Esophagus squamous epithelium (tissue), 5 donors: ENCODE results near the gene SMOC2. TPM values are rescaled to one million over a fixed set of nuclear protein-coding genes. Genes with fewer than 3 reads are reported as not detected.

Experiments
- DNase-seq: peaks from one replicate; lab custom pipeline; 2025; lab: John Stamatoyannopoulos, UW
- H3K27ac ChIP-seq, 4 donors: fragments of 200-600 bp; sonication (generic); one replicate each; pipeline ENCODE4 v1.5.1; 2016 to 2019; ENCODE audit warnings: mild to moderate bottlenecking in 1 of 4
- H3K27me3 ChIP-seq, 4 donors: fragments of 200-600 bp; sonication (generic); 1 replicate in 3 of 4; 2 replicates in 1 of 4; pipeline versions ENCODE4 v1.5.1 to v1.6.0; 2017 to 2021; ENCODE audit warnings: antibody characterized with exemption in 1 of 4
- H3K36me3 ChIP-seq, 3 donors: fragments of 200-600 bp; sonication (generic); one replicate each; pipeline ENCODE4 v1.5.1; 2016 to 2019
- H3K4me1 ChIP-seq, 3 donors: fragments of 200-600 bp; sonication (generic); one replicate each; pipeline ENCODE4 v1.5.1; 2017 to 2019
- H3K4me3 ChIP-seq, 4 donors: fragments of 200-600 bp; sonication (generic); 1 replicate in 3 of 4; 2 replicates in 1 of 4; pipeline ENCODE4 v1.5.1; 2016 to 2019; ENCODE audit warnings: mild to moderate bottlenecking in 2 of 4, moderate library complexity in 1 of 4
- H3K9me3 ChIP-seq, 3 donors: fragments of 200-600 bp; sonication (generic); one replicate each; pipeline ENCODE4 v1.5.1; 2016 to 2019
- CTCF ChIP-seq, 6 experiments: fragments of 450-650 bp in 4 of 6; fragments of 200-600 bp in 2 of 6; sonication (generic) in 2 of 6; IDR thresholded peaks; one replicate each; pipeline ENCODE4 v1.5.1; 2016 to 2019; ENCODE audit warnings: antibody characterized with exemption in 6 of 6, mild to moderate bottlenecking in 4 of 6, moderate library complexity in 4 of 6
- POLR2A ChIP-seq, 4 donors: fragments of 450-650 bp; IDR thresholded peaks; one replicate each; pipeline ENCODE4 v1.6.1; 2017; ENCODE audit warnings: antibody characterized with exemption in 4 of 4, mild to moderate bottlenecking in 4 of 4, moderate library complexity in 3 of 4
- WGBS, 2 donors: methylation state at CpG; one replicate each; pipeline ENCODE4 v1.1.5; 2018; 5-methylcytosine and 5-hydroxymethylcytosine counted together
- intact Hi-C: fragments of 100-400 bp; cut with DNase I; formaldehyde crosslinking; loops from one replicate; pipeline ENCODE4 v1.15.0; 2022
- total RNA-seq, 4 donors: library from RNA; depleted of rRNA; stranded (reverse); fragments of >200 nt; gene quantifications; one replicate each; pipeline ENCODE4 v1.1.0, GENCODE V29; 2016
- donor health status: DM: yes; HTN: yes; CAD: no.

Gene SMOC2
- total RNA-seq, 4 donors from 2014 or later = 1.9 to 35.5 (median 7.1) TPM

DNA sequence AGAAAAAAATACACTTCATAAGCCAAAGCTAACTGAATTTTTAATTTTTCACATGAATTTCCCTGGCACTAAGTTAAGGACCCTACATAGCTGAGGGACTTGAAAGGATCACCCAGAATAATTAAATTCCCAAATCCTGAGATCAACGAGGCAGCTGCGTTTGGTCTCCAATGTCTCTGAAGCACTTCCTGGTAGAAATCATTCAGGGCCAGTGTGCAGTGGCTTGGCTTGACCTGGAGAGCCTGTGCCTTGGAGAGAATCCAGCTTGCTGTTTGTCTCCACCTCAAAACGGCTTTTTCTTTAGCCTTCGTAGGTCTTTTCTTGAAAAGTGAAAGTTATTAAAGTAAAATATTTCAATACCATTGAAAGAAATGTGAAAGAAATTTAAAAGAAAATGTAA is 92.4 kb downstream of the SMOC2 start:
- 51% methylated on average over 4 of the region's 4 CpGs for WGBS, 2 donors
- no peaks in the 10 kb centered on the region for H3K27me3 ChIP-seq
- peaks cover 0 to 23% (median 5%) of the 10 kb centered on the region in 3 donors for H3K4me1 ChIP-seq
- H3K27ac ChIP-seq = peak overlapping the region in 3 of 4 donors; percentile 51 to 79 (median 66)
- no peak overlapping the region for H3K4me3 ChIP-seq
- DNase-seq = no peak
- no peak for TF ChIP-seq POLR2A (IDR thresholded peaks at IDR 0.05)
- TF ChIP-seq CTCF (IDR thresholded peaks at IDR 0.05) = no peak
- no peaks in the 10 kb centered on the region for H3K36me3 ChIP-seq
- H3K9me3 ChIP-seq = no peaks in the 10 kb centered on the region
- intact Hi-C loops = no loop called here

DNA sequence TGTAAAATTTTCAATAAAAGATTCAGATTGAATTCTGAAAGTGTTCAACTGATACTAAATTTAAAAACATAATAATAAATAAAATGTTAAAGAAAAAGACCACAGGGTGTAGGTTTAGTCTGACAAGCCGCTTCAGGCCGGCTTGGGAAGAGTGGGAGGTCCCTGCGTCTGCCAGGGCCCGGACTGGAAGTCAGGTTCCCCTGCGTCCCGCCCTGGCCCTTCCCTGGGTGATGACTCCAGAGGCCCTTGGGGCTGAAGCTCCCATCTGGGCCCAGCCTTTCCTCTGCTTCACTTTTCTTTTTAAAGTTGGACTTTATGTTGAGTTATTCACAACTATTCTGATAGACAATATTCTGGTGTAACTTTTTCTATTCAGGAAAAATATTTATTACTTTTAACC is 93.3 kb downstream of the SMOC2 start:
- no peak for TF ChIP-seq CTCF (IDR thresholded peaks at IDR 0.05)
- TF ChIP-seq POLR2A (IDR thresholded peaks at IDR 0.05) = no peak
- no peak overlapping the region for H3K4me3 ChIP-seq
- H3K4me1 ChIP-seq = peaks cover 0 to 23% (median 5%) of the 10 kb centered on the region in 3 donors
- H3K36me3 ChIP-seq = no peaks in the 10 kb centered on the region
- DNase-seq = no peak
- H3K27ac ChIP-seq = peak overlapping the region in 2 of 4 donors; percentile 66 to 79
- H3K27me3 ChIP-seq = no peaks in the 10 kb centered on the region
- no peaks in the 10 kb centered on the region for H3K9me3 ChIP-seq
- 83 to 93% methylated on average over 6 of the region's 6 CpGs for WGBS, 2 donors
- intact Hi-C loops = no loop called here

DNA sequence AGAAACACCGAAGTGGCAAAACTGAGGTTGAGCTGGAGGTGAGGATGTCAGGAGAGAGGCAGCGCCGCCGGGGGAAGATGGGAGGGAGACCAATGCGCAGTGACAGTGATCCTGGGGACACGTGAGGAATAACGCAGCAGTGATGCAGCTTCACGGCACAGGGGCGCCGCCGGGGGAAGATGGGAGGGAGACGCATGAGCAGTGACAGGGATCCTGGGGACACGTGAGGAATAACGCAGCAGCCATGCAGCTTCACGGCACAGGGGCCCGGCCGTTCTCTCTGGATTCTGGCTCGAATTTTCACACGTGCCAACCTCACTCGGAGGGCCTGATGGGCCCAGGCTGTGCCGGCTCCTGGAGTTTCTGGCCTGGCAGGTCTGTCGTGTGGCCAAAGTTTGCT is 94.7 kb downstream of the SMOC2 start:
- no peaks in the 10 kb centered on the region for H3K36me3 ChIP-seq
- 86 to 88% methylated on average over 15 to 17 of the region's 22 CpGs for WGBS, 2 donors
- H3K4me3 ChIP-seq = no peak overlapping the region
- TF ChIP-seq CTCF (IDR thresholded peaks at IDR 0.05) (no peak), POLR2A (IDR thresholded peaks at IDR 0.05) (no peak)
- DNase-seq = no peak
- H3K4me1 ChIP-seq = peaks cover 0 to 34% (median 6%) of the 10 kb centered on the region in 3 donors
- no peaks in the 10 kb centered on the region for H3K27me3 ChIP-seq
- intact Hi-C loops = no loop called here
- no peaks in the 10 kb centered on the region for H3K9me3 ChIP-seq
- peak overlapping the region; percentile 66 to 87 (median 82) for H3K27ac ChIP-seq

DNA sequence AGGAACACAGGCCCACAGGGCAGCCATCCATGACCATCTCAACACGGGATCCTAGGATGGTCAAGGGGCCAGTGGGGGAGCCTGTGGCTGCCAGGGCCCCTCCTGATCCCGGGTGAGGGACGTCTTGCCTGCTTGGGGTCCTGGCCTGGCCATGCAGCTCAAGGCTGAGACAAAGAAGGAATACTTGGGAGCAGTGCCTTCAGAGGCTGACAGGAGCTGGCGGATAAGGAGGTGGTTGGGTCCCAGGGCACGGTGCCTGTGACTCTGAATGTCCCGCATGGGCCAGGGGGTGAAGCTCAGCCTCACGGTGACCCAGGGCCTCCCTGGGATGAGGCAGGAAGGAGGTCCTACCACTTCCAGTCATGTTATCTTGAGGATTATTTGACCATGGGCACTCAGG is 95.2 kb downstream of the SMOC2 start:
- WGBS, 2 donors = 25 to 60% methylated on average over 2 to 4 of the region's 7 CpGs
- intact Hi-C loops = no loop called here
- TF ChIP-seq CTCF (IDR thresholded peaks at IDR 0.05) = no peak
- no peak for TF ChIP-seq POLR2A (IDR thresholded peaks at IDR 0.05)
- H3K27ac ChIP-seq = peak overlapping the region; percentile 66 to 87 (median 82)
- no peaks in the 10 kb centered on the region for H3K36me3 ChIP-seq
- DNase-seq = no peak
- H3K27me3 ChIP-seq = no peaks in the 10 kb centered on the region
- H3K9me3 ChIP-seq = no peaks in the 10 kb centered on the region
- no peak overlapping the region for H3K4me3 ChIP-seq
- peaks cover 0 to 38% (median 10%) of the 10 kb centered on the region in 3 donors for H3K4me1 ChIP-seq

DNA sequence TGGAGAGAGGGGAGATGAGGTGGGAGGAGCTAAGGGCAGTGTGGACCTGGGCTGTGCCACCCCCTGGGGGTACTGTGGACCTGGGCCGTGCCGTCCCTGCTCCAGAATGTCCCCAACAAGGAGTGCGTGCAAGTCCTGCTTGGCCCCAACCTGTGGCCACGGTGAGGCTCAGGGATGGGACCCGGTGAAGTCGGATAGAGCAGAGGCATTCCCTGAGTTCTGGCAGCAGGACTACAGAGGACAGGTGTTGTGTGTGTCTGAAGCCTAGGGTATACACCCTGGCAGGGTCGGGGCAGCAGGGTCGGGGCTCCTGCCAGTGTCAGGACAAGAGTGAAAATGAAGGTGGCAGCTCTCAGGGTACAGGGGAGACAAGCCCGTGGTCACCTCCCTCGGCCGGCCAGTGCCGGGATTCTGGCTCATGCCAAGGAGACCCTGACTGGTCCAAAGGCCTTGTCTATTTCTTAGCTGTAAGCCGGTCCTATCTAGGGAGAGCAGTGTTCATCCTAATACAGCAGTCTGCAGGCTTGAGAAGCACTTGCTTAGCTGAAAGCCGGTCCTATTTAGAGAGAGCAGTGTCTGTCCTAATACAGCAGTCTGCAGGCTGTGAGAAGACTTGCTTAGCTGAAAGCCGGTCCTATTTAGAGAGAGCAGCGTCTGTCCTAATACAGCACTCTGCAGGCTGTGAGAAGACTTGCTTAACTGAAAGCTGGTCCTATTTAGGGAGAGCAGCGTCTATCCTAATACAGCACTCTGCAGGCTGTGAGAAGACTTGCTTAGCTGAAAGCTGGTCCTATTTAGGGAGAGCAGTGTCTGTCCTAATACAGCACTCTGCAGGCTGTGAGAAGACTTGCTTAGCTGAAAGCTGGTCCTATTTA is 95.9 kb downstream of the SMOC2 start:
- Histone ChIP-seq H3K4me3 (no peak overlapping the region), H3K27ac (peak overlapping the region; percentile 69 to 87 (median 82)), H3K27me3 (no peaks in the 10 kb centered on the region), H3K36me3 (no peaks in the 10 kb centered on the region), H3K9me3 (no peaks in the 10 kb centered on the region), H3K4me1 (peaks cover 0 to 44% (median 10%) of the 10 kb centered on the region in 3 donors)
- intact Hi-C loops = no loop called here
- TF ChIP-seq CTCF (IDR thresholded peaks at IDR 0.05) = no peak
- peak in 1 of 4 donors; percentile 24 for TF ChIP-seq POLR2A (IDR thresholded peaks at IDR 0.05)
- no peak for DNase-seq
- 77 to 87% methylated on average over 6 to 8 of the region's 17 CpGs for WGBS, 2 donors
